Gastrocnemius medialis (tissue), 4 donors: ENCODE measurements around the gene MICOS13. TPM values are rescaled to one million over a fixed set of nuclear protein-coding genes. Genes with fewer than 3 reads are reported as not detected.
"Not testable (repeated sequence)": the region's sequence is repeated elsewhere in the genome, so short reads cannot be mapped to it uniquely, and the experiment has no call there.

Experiments
- ATAC-seq, 2 donors: fragments of 150-250 bp; one replicate each; pipeline ENCODE4 v1.9.1; 2016
- DNase-seq, 2 donors: peaks; one replicate each; pipeline ENCODE4 v3.0.0-alpha.2; 2019
- H3K27ac ChIP-seq, 4 donors: fragments of 200-600 bp; sonication (generic); 1 replicate in 1 of 4; 2 replicates in 3 of 4; pipeline ENCODE4 v1.5.1; 2016 to 2018; ENCODE audit warnings: mild to moderate bottlenecking in 2 of 4, moderate library complexity in 1 of 4
- H3K27me3 ChIP-seq, 3 donors: fragments of 200-600 bp; sonication (generic) in 2 of 3; 1 replicate in 1 of 3; 2 replicates in 2 of 3; pipeline versions ENCODE4 v1.5.1 to v1.6.0; 2016 to 2019; ENCODE audit warnings: mild to moderate bottlenecking in 1 of 3, moderate library complexity in 1 of 3
- H3K36me3 ChIP-seq, 2 donors: fragments of 200-600 bp; sonication (generic) in 1 of 2; one replicate each; pipeline ENCODE4 v1.5.1; 2017 to 2018
- H3K4me1 ChIP-seq, 2 donors: fragments of 200-600 bp; sonication (generic) in 1 of 2; one replicate each; pipeline ENCODE4 v1.5.1; 2016 to 2017; ENCODE audit warnings: mild to moderate bottlenecking in 2 of 2
- H3K4me3 ChIP-seq, 4 donors: fragments of 200-600 bp; sonication (generic) in 3 of 4; 1 replicate in 1 of 4; 2 replicates in 3 of 4; pipeline ENCODE4 v1.5.1; 2016 to 2019; ENCODE audit warnings: mild to moderate bottlenecking in 2 of 4
- H3K9me3 ChIP-seq, 3 donors: fragments of 200-600 bp; sonication (generic) in 2 of 3; 1 replicate in 1 of 3; 2 replicates in 2 of 3; pipeline ENCODE4 v1.5.1; 2016 to 2019
- POLR2A ChIP-seq, 2 donors: fragments of 450-650 bp; IDR thresholded peaks; one replicate each; pipeline ENCODE4 v1.6.1; 2017; ENCODE audit warnings: antibody characterized with exemption in 2 of 2, mild to moderate bottlenecking in 2 of 2, moderate library complexity in 2 of 2
- in situ Hi-C, 4 donors: fragments of 200-750 bp; cut with MboI; loops; one replicate each; pipeline versions ENCODE4 v1.15.0 to v1.8.0; 2017; ENCODE audit warnings: low sequenced_read_pairs in 4 of 4
- intact Hi-C: fragments of 100-400 bp; cut with DNase I; formaldehyde crosslinking; loops from one replicate; pipeline ENCODE4 v1.15.1; 2023; ENCODE audit warnings: low total_unique reads
- total RNA-seq, 4 donors: library from RNA; depleted of rRNA; stranded (reverse); fragments of >200 nt; gene quantifications; one replicate each; pipeline versions ENCODE4 v1.1.0 to v1.2.3, GENCODE V29; 2016
- TF ChIP-seq, protein P1 (sequence below), 5 experiments: fragments of 450-650 bp in 3 of 5; fragments of 200-600 bp in 2 of 5; sonication (generic) in 2 of 5; IDR thresholded peaks in 4 of 5; conservative IDR thresholded peaks in 1 of 5; 1 replicate in 4 of 5; 2 replicates in 1 of 5; pipeline ENCODE4 v1.5.1; 2016 to 2019; ENCODE audit warnings: antibody characterized with exemption in 5 of 5, mild to moderate bottlenecking in 3 of 5, moderate library complexity in 3 of 5

Gene MICOS13
- total RNA-seq, 4 donors from 2014 or later: 45.7 to 122 (median 74.8) TPM

DNA sequence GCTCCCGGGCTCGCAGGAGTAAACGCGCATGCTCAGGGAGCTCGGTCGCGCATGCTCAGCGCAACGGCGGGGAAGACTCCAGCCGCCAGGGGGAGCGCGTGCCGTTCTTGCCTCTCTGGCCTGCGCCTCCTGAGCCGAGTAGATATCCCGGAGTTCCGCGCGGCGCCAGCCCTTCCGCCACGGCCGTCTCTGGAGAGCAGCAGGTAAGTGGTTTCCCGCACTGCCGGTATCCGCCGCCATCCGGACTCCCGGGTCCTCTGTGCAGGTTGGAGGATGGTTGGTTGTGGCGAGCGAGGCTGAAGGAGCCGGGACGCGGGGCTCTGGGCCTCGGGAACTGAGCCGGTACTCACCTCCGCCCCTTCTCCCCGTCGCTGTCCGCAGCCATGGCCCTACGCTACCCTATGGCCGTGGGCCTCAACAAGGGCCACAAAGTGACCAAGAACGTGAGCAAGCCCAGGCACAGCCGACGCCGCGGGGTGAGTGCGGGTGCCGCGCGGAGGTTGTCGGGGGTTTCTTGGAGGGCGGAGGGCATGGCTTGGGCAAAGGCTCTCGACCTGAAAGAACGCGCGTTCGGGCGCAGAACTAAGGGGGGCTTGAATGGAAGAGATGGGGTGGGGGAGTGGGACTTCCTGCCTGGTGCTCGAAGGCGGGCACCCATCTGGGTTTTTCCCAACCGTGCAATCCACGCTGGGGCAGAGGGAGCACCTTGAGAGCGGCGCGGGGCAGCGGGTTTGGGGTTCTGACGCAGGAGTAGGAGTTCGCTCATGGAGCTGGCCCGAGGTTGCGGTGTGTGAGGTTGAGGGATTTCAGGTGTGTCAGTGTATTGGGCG, 10.0 kb upstream of the MICOS13 start, which contains the start of gene RPL36:
RPL36 (plus strand) TSS at position 171 of the 830 bp plus-strand sequence; CDS start at position 384, 213 bp downstream.
- ATAC-seq (peak; percentile 76 to 77), DNase-seq (peak; percentile 96)
- Histone ChIP-seq H3K4me3 (peak within 1 kb of the TSS; percentile 71 to 93 (median 84)), H3K27me3 (no peaks in the 10 kb centered on the region), H3K4me1 (peaks cover 21 to 25% of the 10 kb centered on the region in 2 donors), H3K9me3 (no peaks in the 10 kb centered on the region), H3K27ac (peak within 1 kb of the TSS; percentile 83 to 94 (median 86)), H3K36me3 (peaks cover 0 to 34% of the 10 kb centered on the region in 2 donors)
- intact Hi-C loops: loop anchor here (1.0 kb wide), 1 partner anchor 30 kb away; the partner anchor contains the start of genes CATSPERD and LONP1
- TF ChIP-seq, protein P1, sequence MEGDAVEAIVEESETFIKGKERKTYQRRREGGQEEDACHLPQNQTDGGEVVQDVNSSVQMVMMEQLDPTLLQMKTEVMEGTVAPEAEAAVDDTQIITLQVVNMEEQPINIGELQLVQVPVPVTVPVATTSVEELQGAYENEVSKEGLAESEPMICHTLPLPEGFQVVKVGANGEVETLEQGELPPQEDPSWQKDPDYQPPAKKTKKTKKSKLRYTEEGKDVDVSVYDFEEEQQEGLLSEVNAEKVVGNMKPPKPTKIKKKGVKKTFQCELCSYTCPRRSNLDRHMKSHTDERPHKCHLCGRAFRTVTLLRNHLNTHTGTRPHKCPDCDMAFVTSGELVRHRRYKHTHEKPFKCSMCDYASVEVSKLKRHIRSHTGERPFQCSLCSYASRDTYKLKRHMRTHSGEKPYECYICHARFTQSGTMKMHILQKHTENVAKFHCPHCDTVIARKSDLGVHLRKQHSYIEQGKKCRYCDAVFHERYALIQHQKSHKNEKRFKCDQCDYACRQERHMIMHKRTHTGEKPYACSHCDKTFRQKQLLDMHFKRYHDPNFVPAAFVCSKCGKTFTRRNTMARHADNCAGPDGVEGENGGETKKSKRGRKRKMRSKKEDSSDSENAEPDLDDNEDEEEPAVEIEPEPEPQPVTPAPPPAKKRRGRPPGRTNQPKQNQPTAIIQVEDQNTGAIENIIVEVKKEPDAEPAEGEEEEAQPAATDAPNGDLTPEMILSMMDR (IDR thresholded peaks at IDR 0.05 in 4 of 5, conservative IDR thresholded peaks at IDR 0.05 in 1 of 5): peak; percentile 94 to 98 (median 95)
- TF ChIP-seq POLR2A (IDR thresholded peaks at IDR 0.05): peak; percentile 86 to 91
- in situ Hi-C loops: no loop called here

DNA sequence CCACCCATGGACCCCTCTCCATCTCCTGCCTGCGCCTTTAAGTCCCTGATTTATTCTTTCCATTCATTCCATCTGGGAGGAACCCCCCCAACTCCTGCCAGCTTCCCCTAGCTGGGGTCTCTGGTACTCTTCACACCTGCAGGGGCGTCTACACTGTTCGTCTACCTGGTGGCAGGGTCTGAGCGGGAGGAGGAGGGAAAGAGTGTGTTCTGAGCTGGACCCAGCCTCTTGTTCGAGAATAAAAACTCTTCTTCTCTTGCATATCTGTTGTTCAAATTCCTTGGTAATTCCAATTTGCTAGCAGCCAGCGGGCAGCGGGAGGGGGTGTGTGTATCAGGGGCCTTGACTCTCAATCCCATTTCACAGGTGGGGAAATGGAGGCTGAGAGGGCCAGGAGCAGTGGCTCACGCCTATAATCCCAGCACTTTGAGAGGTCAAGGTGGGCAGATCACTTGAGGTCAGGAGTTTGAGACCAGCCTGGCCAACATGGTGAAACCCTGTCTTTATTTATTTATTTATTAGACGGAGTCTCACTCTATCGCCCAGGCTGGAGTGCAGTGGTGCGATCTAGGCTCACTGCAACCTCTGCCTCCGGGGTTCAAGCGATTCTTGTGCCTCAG, 8.1 kb upstream of the MICOS13 start:
- H3K27me3 ChIP-seq, H3K4me3 ChIP-seq, H3K27ac ChIP-seq, DNase-seq, ATAC-seq, H3K9me3 ChIP-seq: not testable (repeated sequence)
- H3K36me3 ChIP-seq: peaks cover 0 to 17% of the 10 kb centered on the region in 2 donors
- intact Hi-C loops: loop anchor here (5.0 kb wide), 1 partner anchor 1926 kb away; the partner anchor contains the start of genes APBA3 and MRPL54
- H3K4me1 ChIP-seq: peaks cover 21 to 25% of the 10 kb centered on the region in 2 donors
- in situ Hi-C loops: loop anchor here in 1 of 4 donors (10.0 kb wide), 1 partner anchor 64 kb away; the partner anchor contains the start of genes SAFB and SAFB2

DNA sequence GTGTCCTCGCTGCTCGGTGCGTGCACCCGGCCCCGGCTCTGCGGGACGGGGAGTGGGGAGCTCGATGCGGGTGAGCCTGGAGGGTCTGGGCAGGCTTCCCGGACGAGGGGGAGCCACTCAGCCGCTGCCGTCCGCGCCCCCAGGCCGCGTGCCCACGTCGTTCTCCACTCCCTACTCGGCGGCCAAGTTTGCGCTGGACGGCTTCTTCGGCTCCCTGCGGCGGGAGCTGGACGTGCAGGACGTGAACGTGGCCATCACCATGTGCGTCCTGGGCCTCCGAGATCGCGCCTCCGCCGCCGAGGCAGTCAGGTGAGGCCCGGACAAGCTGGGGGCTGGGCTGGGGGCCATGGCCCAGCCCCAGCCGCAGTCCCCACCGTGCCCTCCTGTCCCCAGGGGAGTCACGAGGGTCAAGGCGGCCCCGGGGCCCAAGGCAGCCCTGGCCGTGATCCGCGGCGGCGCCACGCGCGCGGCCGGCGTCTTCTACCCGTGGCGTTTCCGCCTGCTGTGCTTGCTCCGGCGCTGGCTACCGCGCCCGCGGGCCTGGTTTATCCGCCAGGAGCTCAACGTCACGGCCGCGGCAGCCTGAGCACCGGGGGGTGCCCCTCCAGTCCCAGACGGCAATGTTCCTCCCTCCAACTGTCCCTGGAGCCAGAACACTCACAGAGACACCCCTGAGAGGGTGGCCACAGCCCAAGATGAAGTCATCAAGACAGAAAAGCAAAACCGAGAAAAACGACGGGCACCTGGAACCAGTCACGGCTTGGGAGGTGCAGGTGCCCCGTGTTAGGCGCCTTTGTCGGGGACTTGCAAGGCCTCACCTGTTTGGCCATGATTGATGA, 7.3 kb upstream of the MICOS13 start:
- TF ChIP-seq POLR2A (IDR thresholded peaks at IDR 0.05): no peak
- TF ChIP-seq, protein P1 (IDR thresholded peaks at IDR 0.05 in 4 of 5, conservative IDR thresholded peaks at IDR 0.05 in 1 of 5): peak in 3 of 5 experiments; percentile 9 to 16 (median 9)
- DNase-seq: no peak
- no peak for ATAC-seq
- no peaks in the 10 kb centered on the region for H3K9me3 ChIP-seq
- peak overlapping the region; percentile 82 to 93 (median 88) for H3K27ac ChIP-seq
- peak overlapping the region; percentile 56 to 82 (median 72) for H3K4me3 ChIP-seq
- H3K4me1 ChIP-seq: peaks cover 21 to 25% of the 10 kb centered on the region in 2 donors
- in situ Hi-C loops: loop anchor here in 1 of 4 donors (10.0 kb wide), 1 partner anchor 63 kb away; the partner anchor contains the start of genes SAFB and SAFB2
- peaks cover 0 to 10% of the 10 kb centered on the region in 2 donors for H3K36me3 ChIP-seq
- intact Hi-C loops: loop anchor here (5.0 kb wide), 1 partner anchor 1925 kb away; the partner anchor contains the start of genes APBA3 and MRPL54
- no peaks in the 10 kb centered on the region for H3K27me3 ChIP-seq

DNA sequence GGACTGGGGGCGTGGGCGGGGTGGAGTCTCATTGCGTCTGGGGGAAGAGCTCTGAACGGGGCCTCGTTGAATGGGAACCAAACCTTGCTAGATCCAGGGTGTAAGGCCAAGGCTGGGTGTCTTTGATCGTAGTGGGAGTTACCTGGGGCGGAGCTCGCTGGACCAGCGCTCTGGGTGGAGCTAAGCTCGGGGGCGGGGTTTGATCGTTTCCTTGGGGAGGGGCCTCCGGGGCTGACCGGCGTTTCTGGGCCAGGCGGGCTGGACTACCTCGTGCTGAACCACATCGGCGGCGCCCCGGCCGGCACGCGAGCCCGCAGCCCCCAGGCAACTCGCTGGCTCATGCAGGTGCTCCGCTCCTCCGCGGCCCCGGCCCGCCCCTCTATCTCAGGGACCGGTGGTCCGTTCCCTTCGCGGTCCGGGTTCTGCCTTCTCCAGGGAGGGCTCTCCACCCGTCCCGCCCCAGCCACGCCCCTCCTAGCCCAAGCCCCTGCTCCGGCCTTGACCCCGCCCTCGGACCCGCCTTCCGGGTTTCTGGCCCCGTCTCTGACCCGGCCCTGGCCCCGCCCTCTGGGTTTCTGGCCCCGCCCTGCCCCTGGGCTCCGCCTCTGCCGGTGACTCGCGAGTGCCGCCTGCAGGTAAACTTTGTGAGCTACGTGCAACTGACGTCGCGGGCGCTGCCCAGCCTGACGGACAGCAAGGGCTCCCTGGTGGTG, 6.5 kb upstream of the MICOS13 start:
- Histone ChIP-seq H3K9me3 (no peaks in the 10 kb centered on the region), H3K4me1 (peaks cover 16 to 21% of the 10 kb centered on the region in 2 donors), H3K27ac (peak overlapping the region; percentile 82 to 93 (median 88)), H3K4me3 (peak overlapping the region; percentile 56 to 82 (median 72)), H3K36me3 (peaks cover 0 to 2% of the 10 kb centered on the region in 2 donors), H3K27me3 (no peaks in the 10 kb centered on the region)
- TF ChIP-seq, protein P1 (IDR thresholded peaks at IDR 0.05 in 4 of 5, conservative IDR thresholded peaks at IDR 0.05 in 1 of 5): peak; percentile 68 to 91 (median 84)
- TF ChIP-seq POLR2A (IDR thresholded peaks at IDR 0.05): peak in 1 of 2 donors; percentile 44
- intact Hi-C loops: loop anchor here (5.0 kb wide), 1 partner anchor 1925 kb away; the partner anchor contains the start of genes APBA3 and MRPL54
- DNase-seq: peak; percentile 94
- in situ Hi-C loops: loop anchor here in 1 of 4 donors (10.0 kb wide), 1 partner anchor 62 kb away; the partner anchor contains the start of genes SAFB and SAFB2
- ATAC-seq: peak; percentile 69 to 74
